ENCODE data around the gene LEFTY2.

The LEFTY2 gene

GRCh38 chr1:225908013-225908640 is 32.9 kb downstream of the LEFTY2 start:
- H3K4me3 ChIP-seq (ENCODE audit: insufficient read length, low read depth), result no peak overlapping the region
- no peaks in the 10 kb centered on the region for H3K36me3 ChIP-seq (ENCODE audit: insufficient read depth, insufficient read length, low read length)
- no peaks in the 10 kb centered on the region for H3K4me1 ChIP-seq (ENCODE audit: insufficient read depth, insufficient read length)
- TF ChIP-seq ZNF274 (IDR thresholded peaks at IDR 0.05; ENCODE audit: low read depth, low read length) (no peak), YY1 (IDR thresholded peaks at IDR 0.05; ENCODE audit: insufficient read depth, insufficient read length) (no peak)
- no peaks in the 10 kb centered on the region for H3K9me3 ChIP-seq (ENCODE audit: insufficient read depth, low read length)
- H3K9ac ChIP-seq (ENCODE audit: insufficient read length, low read depth), result no peak overlapping the region
- no peak for DNase-seq (ENCODE audit: low read depth, low spot score)
- H3K27me3 ChIP-seq (ENCODE audit: insufficient read depth, insufficient read length), result peaks cover 32% of the 10 kb centered on the region

- Histone ChIP-seq H3K4me3 (ENCODE audit: insufficient read length, low read depth) (no peak overlapping the region), H3K27me3 (ENCODE audit: insufficient read depth, insufficient read length) (peaks cover 32% of the 10 kb centered on the region), H3K4me1 (ENCODE audit: insufficient read depth, insufficient read length) (no peaks in the 10 kb centered on the region), H3K9ac (ENCODE audit: insufficient read length, low read depth) (no peak overlapping the region), H3K9me3 (ENCODE audit: insufficient read depth, low read length) (no peaks in the 10 kb centered on the region), H3K36me3 (ENCODE audit: insufficient read depth, insufficient read length, low read length) (no peaks in the 10 kb centered on the region)
- TF ChIP-seq SUZ12 (IDR thresholded peaks at IDR 0.05; ENCODE audit: extremely low read depth, insufficient read depth, insufficient read length) (no peak), YY1 (IDR thresholded peaks at IDR 0.05; ENCODE audit: insufficient read depth, insufficient read length) (no peak), ZNF274 (IDR thresholded peaks at IDR 0.05; ENCODE audit: low read depth, low read length) (no peak)
- DNase-seq (ENCODE audit: low read depth, low spot score), result no peak
These were observed 33.7 kb downstream of the LEFTY2 start for GRCh38 chr1:225907341-225907740.

GRCh38 chr1:225906467-225906866 is 34.6 kb downstream of the LEFTY2 start:
- DNase-seq (ENCODE audit: low read depth, low spot score), result no peak
- Histone ChIP-seq H3K9me3 (ENCODE audit: insufficient read depth, low read length) (no peaks in the 10 kb centered on the region), H3K9ac (ENCODE audit: insufficient read length, low read depth) (no peak overlapping the region), H3K36me3 (ENCODE audit: insufficient read depth, insufficient read length, low read length) (no peaks in the 10 kb centered on the region), H3K27me3 (ENCODE audit: insufficient read depth, insufficient read length) (peaks cover 27% of the 10 kb centered on the region), H3K4me1 (ENCODE audit: insufficient read depth, insufficient read length) (no peaks in the 10 kb centered on the region), H3K4me3 (ENCODE audit: insufficient read length, low read depth) (no peak overlapping the region)
- no peak for TF ChIP-seq YY1 (IDR thresholded peaks at IDR 0.05; ENCODE audit: insufficient read depth, insufficient read length)
- TF ChIP-seq ZNF274 (IDR thresholded peaks at IDR 0.05; ENCODE audit: low read depth, low read length), result no peak
- no peak for TF ChIP-seq SUZ12 (IDR thresholded peaks at IDR 0.05; ENCODE audit: extremely low read depth, insufficient read depth, insufficient read length)

GRCh38 chr1:225903623-225904022 is 37.4 kb downstream of the LEFTY2 start:
- no peak for DNase-seq (ENCODE audit: low read depth, low spot score)
- Histone ChIP-seq H3K4me1 (ENCODE audit: insufficient read depth, insufficient read length) (peaks cover 10% of the 10 kb centered on the region), H3K9me3 (ENCODE audit: insufficient read depth, low read length) (no peaks in the 10 kb centered on the region), H3K4me3 (ENCODE audit: insufficient read length, low read depth) (no peak overlapping the region), H3K27me3 (ENCODE audit: insufficient read depth, insufficient read length) (peaks cover 29% of the 10 kb centered on the region), H3K36me3 (ENCODE audit: insufficient read depth, insufficient read length, low read length) (no peaks in the 10 kb centered on the region), H3K9ac (ENCODE audit: insufficient read length, low read depth) (no peak overlapping the region)
- no peak for TF ChIP-seq SUZ12 (IDR thresholded peaks at IDR 0.05; ENCODE audit: extremely low read depth, insufficient read depth, insufficient read length)
- no peak for TF ChIP-seq ZNF274 (IDR thresholded peaks at IDR 0.05; ENCODE audit: low read depth, low read length)
- TF ChIP-seq YY1 (IDR thresholded peaks at IDR 0.05; ENCODE audit: insufficient read depth, insufficient read length), result no peak

GRCh38 chr1:225899044-225899925 is 41.7 kb downstream of the LEFTY2 start:
- peaks cover 15% of the 10 kb centered on the region for H3K27me3 ChIP-seq (ENCODE audit: insufficient read depth, insufficient read length)
- H3K36me3 ChIP-seq (ENCODE audit: insufficient read depth, insufficient read length, low read length), result no peaks in the 10 kb centered on the region
- peak; percentile 98 for DNase-seq (ENCODE audit: low read depth, low spot score)
- no peaks in the 10 kb centered on the region for H3K9me3 ChIP-seq (ENCODE audit: insufficient read depth, low read length)
- H3K9ac ChIP-seq (ENCODE audit: insufficient read length, low read depth), result peak overlapping the region; percentile 46
- peak overlapping the region; percentile 6 for H3K4me3 ChIP-seq (ENCODE audit: insufficient read length, low read depth)
- H3K4me1 ChIP-seq (ENCODE audit: insufficient read depth, insufficient read length), result peaks cover 18% of the 10 kb centered on the region
- TF ChIP-seq ZNF274 (IDR thresholded peaks at IDR 0.05; ENCODE audit: low read depth, low read length), result no peak
- no peak for TF ChIP-seq YY1 (IDR thresholded peaks at IDR 0.05; ENCODE audit: insufficient read depth, insufficient read length)
- no peak for TF ChIP-seq SUZ12 (IDR thresholded peaks at IDR 0.05; ENCODE audit: extremely low read depth, insufficient read depth, insufficient read length)

- DNase-seq (ENCODE audit: low read depth, low spot score), result no peak
- Histone ChIP-seq H3K4me1 (ENCODE audit: insufficient read depth, insufficient read length) (peaks cover 18% of the 10 kb centered on the region), H3K9me3 (ENCODE audit: insufficient read depth, low read length) (no peaks in the 10 kb centered on the region), H3K4me3 (ENCODE audit: insufficient read length, low read depth) (no peak overlapping the region), H3K36me3 (ENCODE audit: insufficient read depth, insufficient read length, low read length) (no peaks in the 10 kb centered on the region), H3K27me3 (ENCODE audit: insufficient read depth, insufficient read length) (peaks cover 7% of the 10 kb centered on the region), H3K9ac (ENCODE audit: insufficient read length, low read depth) (peak overlapping the region; percentile 11)
- TF ChIP-seq ZNF274 (IDR thresholded peaks at IDR 0.05; ENCODE audit: low read depth, low read length) (no peak), SUZ12 (IDR thresholded peaks at IDR 0.05; ENCODE audit: extremely low read depth, insufficient read depth, insufficient read length) (no peak), YY1 (IDR thresholded peaks at IDR 0.05; ENCODE audit: insufficient read depth, insufficient read length) (no peak)
These were observed 43.2 kb downstream of the LEFTY2 start for GRCh38 chr1:225897595-225898514.
